ENCODE results near the gene TBCD.
A peak's percentile ranks its signal among the peaks of the same experiment; 100 is the strongest.

The TBCD gene

DNA sequence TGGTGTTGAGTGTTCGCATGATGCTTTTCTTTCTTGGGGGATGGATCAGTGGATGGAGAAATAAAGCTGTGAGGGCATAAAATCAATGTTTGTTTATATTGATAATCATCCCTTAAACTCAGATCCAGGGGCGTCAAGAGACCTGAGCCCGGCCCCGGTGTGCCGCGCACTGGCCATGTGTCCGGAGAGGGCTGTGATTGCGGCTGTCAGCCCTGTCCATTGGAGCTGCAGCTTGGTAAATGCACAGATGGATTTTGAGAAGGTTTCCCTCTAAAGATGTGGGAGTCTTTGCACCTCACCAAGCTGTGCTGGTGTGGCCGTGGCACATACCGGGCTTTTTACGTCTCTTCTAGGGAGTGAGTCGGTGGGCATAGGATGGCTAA is 109.5 kb downstream of the TBCD start:
- Histone ChIP-seq H2BK15ac (ENCODE audit: low read length) (no peak overlapping the region), H3K9me3 (replicated peaks in 1 of 2; ENCODE audit: control insufficient read depth in 2 of 2, insufficient read depth in 1 of 2, low read depth in 1 of 2, low read length in 2 of 2) (peaks cover 1 to 2% of the 10 kb centered on the region in 2 donors), H3K9ac (ENCODE audit: low read depth, low read length, poor library complexity) (no peak overlapping the region), H4K91ac (ENCODE audit: low read depth, low read length, poor library complexity) (no peak overlapping the region), H3K4me3 (ENCODE audit: low read length in 2 of 2) (no peak overlapping the region), H3K4me1 (ENCODE audit: control insufficient read depth in 2 of 2, insufficient read depth in 1 of 2, low read depth in 1 of 2, low read length in 2 of 2) (peaks cover 34 to 45% of the 10 kb centered on the region in 2 donors), H3K27me3 (ENCODE audit: control insufficient read depth in 3 of 3, insufficient read depth in 3 of 3, low read depth in 1 of 3, low read length in 3 of 3) (no peaks in the 10 kb centered on the region), H3K4me2 (ENCODE audit: insufficient read depth, low read length, poor library complexity, severe bottlenecking) (no peak overlapping the region), H3K4ac (ENCODE audit: low read length) (no peak overlapping the region), H3K79me1 (ENCODE audit: low read depth, low read length) (peaks cover 15% of the 10 kb centered on the region), H4K8ac (ENCODE audit: low read depth, low read length) (no peak overlapping the region), H3K14ac (ENCODE audit: low read length) (no peak overlapping the region), H3K23ac (ENCODE audit: low read depth, low read length, poor library complexity) (no peak overlapping the region), H3K27ac (replicated peaks; ENCODE audit: low read length) (no peak overlapping the region), H2BK12ac (ENCODE audit: low read length) (no peak overlapping the region), H2AFZ (ENCODE audit: low read length) (no peak overlapping the region), H2AK5ac (ENCODE audit: low read depth, low read length) (no peak overlapping the region), H2BK5ac (ENCODE audit: low read length) (no peak overlapping the region), H3K36me3 (replicated peaks in 1 of 2; ENCODE audit: control insufficient read depth in 2 of 2, insufficient read depth in 2 of 2, low read length in 2 of 2) (peaks cover 1 to 24% of the 10 kb centered on the region in 2 donors), H2BK120ac (ENCODE audit: low read depth, low read length) (no peak overlapping the region), H3K18ac (ENCODE audit: low read length) (no peak overlapping the region)
- no peak for DNase-seq (ENCODE audit: low spot score)
- no CpG with 5 or more reads among the region's 12 CpGs for WGBS, 2 donors (ENCODE audit: extremely low coverage in 2 of 2, insufficient read length in 2 of 2, insufficient replicate concordance in 1 of 2)

DNA sequence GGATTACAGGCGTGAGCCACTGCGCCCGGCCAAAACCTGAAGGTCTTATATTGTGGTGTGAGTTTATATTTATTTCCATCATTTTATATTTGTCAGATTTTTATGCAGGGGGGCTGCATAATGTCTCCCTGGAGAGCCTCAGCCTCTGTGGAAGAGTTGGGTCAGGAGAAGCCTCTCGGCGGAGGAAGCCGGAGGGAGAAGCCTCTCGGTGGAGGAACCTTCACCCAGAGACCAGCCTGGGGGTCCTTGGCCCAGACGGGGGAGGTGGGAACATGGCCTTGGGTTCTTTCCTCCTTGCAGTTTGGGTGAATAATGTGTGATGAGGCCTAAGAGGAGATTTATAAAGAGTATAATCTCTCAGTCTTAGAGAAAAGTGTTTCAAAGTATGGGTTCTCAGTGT is 110.3 kb downstream of the TBCD start:
- Histone ChIP-seq H2BK12ac (ENCODE audit: low read length) (no peak overlapping the region), H3K9me3 (replicated peaks in 1 of 2; ENCODE audit: control insufficient read depth in 2 of 2, insufficient read depth in 1 of 2, low read depth in 1 of 2, low read length in 2 of 2) (no peaks in the 10 kb centered on the region), H2AFZ (ENCODE audit: low read length) (no peak overlapping the region), H3K27me3 (ENCODE audit: control insufficient read depth in 3 of 3, insufficient read depth in 3 of 3, low read depth in 1 of 3, low read length in 3 of 3) (no peaks in the 10 kb centered on the region), H3K18ac (ENCODE audit: low read length) (no peak overlapping the region), H3K4me1 (ENCODE audit: control insufficient read depth in 2 of 2, insufficient read depth in 1 of 2, low read depth in 1 of 2, low read length in 2 of 2) (peaks cover 39 to 52% of the 10 kb centered on the region in 2 donors), H2BK5ac (ENCODE audit: low read length) (no peak overlapping the region), H2AK5ac (ENCODE audit: low read depth, low read length) (no peak overlapping the region), H3K79me1 (ENCODE audit: low read depth, low read length) (peaks cover 15% of the 10 kb centered on the region), H4K8ac (ENCODE audit: low read depth, low read length) (no peak overlapping the region), H3K4me2 (ENCODE audit: insufficient read depth, low read length, poor library complexity, severe bottlenecking) (no peak overlapping the region), H3K4me3 (ENCODE audit: low read length in 2 of 2) (no peak overlapping the region), H4K91ac (ENCODE audit: low read depth, low read length, poor library complexity) (no peak overlapping the region), H2BK120ac (ENCODE audit: low read depth, low read length) (no peak overlapping the region), H3K4ac (ENCODE audit: low read length) (no peak overlapping the region), H3K27ac (replicated peaks; ENCODE audit: low read length) (no peak overlapping the region), H3K9ac (ENCODE audit: low read depth, low read length, poor library complexity) (no peak overlapping the region), H3K36me3 (replicated peaks in 1 of 2; ENCODE audit: control insufficient read depth in 2 of 2, insufficient read depth in 2 of 2, low read length in 2 of 2) (peaks cover 0 to 19% of the 10 kb centered on the region in 2 donors), H3K14ac (ENCODE audit: low read length) (no peak overlapping the region), H3K23ac (ENCODE audit: low read depth, low read length, poor library complexity) (no peak overlapping the region), H2BK15ac (ENCODE audit: low read length) (no peak overlapping the region)
- DNase-seq (ENCODE audit: low spot score), result no peak
- no CpG with 5 or more reads among the region's 8 CpGs for WGBS, 2 donors (ENCODE audit: extremely low coverage in 2 of 2, insufficient read length in 2 of 2, insufficient replicate concordance in 1 of 2)

DNA sequence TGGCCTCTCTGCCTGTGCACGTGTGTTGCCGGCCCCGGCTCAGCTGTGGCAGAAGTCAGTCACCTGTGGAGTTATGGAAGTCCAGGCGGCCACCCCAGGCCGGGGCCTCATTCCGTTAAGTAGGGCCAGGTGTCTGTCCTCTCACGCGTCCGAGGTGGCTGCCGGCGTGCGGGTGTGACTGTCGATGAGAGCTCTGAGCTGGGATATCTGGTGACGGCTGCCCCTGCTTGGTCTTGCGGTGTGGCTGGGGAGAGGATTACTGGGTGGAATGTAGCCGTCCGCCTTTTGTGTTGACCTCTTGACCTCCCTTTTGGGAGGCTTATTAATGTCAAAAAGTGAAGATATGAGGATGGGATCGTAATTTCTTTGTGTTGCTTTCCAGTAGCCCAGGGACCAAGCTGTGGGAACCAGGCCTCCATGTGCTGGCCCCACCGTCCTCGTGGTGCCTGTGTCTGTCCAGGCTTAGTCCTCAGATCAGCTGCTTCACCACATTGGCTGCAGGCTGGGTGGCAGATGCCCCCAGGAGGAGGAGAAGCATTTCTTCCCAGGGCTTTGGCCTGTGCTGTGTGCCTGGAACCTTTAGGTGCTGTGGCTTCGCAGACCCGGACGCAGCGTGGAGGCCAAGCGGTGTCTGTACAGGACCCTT is 111.0 kb downstream of the TBCD start:
- no peaks in the 10 kb centered on the region for H3K9me3 ChIP-seq (replicated peaks in 1 of 2; ENCODE audit: control insufficient read depth in 2 of 2, insufficient read depth in 1 of 2, low read depth in 1 of 2, low read length in 2 of 2)
- no peak overlapping the region for H2AFZ ChIP-seq (ENCODE audit: low read length)
- H3K18ac ChIP-seq (ENCODE audit: low read length), result peak overlapping the region; percentile 49
- no peaks in the 10 kb centered on the region for H3K27me3 ChIP-seq (ENCODE audit: control insufficient read depth in 3 of 3, insufficient read depth in 3 of 3, low read depth in 1 of 3, low read length in 3 of 3)
- H3K4me2 ChIP-seq (ENCODE audit: insufficient read depth, low read length, poor library complexity, severe bottlenecking), result no peak overlapping the region
- no peak overlapping the region for H3K4ac ChIP-seq (ENCODE audit: low read length)
- peaks cover 39 to 52% of the 10 kb centered on the region in 2 donors for H3K4me1 ChIP-seq (ENCODE audit: control insufficient read depth in 2 of 2, insufficient read depth in 1 of 2, low read depth in 1 of 2, low read length in 2 of 2)
- H2BK12ac ChIP-seq (ENCODE audit: low read length), result no peak overlapping the region
- no peak overlapping the region for H3K4me3 ChIP-seq (ENCODE audit: low read length in 2 of 2)
- H4K91ac ChIP-seq (ENCODE audit: low read depth, low read length, poor library complexity), result no peak overlapping the region
- no peak overlapping the region for H2AK5ac ChIP-seq (ENCODE audit: low read depth, low read length)
- H3K14ac ChIP-seq (ENCODE audit: low read length), result peak overlapping the region; percentile 3
- no peak for DNase-seq (ENCODE audit: low spot score)
- no peak overlapping the region for H2BK15ac ChIP-seq (ENCODE audit: low read length)
- no peak overlapping the region for H2BK5ac ChIP-seq (ENCODE audit: low read length)
- no peak overlapping the region for H3K23ac ChIP-seq (ENCODE audit: low read depth, low read length, poor library complexity)
- no CpG with 5 or more reads among the region's 25 CpGs for WGBS, 2 donors (ENCODE audit: extremely low coverage in 2 of 2, insufficient read length in 2 of 2, insufficient replicate concordance in 1 of 2)
- H3K36me3 ChIP-seq (replicated peaks in 1 of 2; ENCODE audit: control insufficient read depth in 2 of 2, insufficient read depth in 2 of 2, low read length in 2 of 2), result peaks cover 0 to 13% of the 10 kb centered on the region in 2 donors
- no peak overlapping the region for H3K9ac ChIP-seq (ENCODE audit: low read depth, low read length, poor library complexity)
- H2BK120ac ChIP-seq (ENCODE audit: low read depth, low read length), result no peak overlapping the region
- H3K27ac ChIP-seq (replicated peaks; ENCODE audit: low read length), result no peak overlapping the region
- no peak overlapping the region for H4K8ac ChIP-seq (ENCODE audit: low read depth, low read length)
- H3K79me1 ChIP-seq (ENCODE audit: low read depth, low read length), result peaks cover 18% of the 10 kb centered on the region

DNA sequence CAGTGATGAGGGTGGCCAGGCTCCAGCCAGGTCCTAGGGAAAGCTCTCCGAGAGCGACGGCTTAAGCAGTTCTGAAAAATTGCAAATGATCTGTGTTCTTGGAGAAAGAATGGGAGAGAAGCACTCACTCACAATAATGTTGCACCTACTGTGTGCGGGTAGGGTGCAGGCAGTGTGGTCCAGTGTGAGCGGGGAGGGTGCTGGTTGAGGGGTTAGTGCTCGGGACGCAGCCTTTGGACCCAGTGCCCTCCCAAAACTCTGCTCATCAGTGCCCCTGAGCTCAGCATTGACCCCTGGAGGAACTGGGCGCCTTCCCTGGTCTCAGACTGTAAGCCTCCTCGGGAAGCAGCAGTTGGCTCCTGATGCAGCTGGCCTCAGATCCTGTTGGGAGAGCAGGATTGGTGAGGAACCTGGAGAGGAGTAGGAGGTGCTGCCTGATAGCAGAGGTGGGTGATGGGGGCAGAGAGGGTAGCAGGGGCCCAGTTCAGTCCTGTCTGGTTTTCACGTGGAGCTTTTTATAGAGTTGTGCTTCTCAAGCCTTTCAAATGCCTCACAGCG is 111.6 kb downstream of the TBCD start:
- Histone ChIP-seq H3K36me3 (replicated peaks in 1 of 2; ENCODE audit: control insufficient read depth in 2 of 2, insufficient read depth in 2 of 2, low read length in 2 of 2) (peaks cover 0 to 11% of the 10 kb centered on the region in 2 donors), H2BK15ac (ENCODE audit: low read length) (no peak overlapping the region), H3K4me2 (ENCODE audit: insufficient read depth, low read length, poor library complexity, severe bottlenecking) (no peak overlapping the region), H2AFZ (ENCODE audit: low read length) (no peak overlapping the region), H3K18ac (ENCODE audit: low read length) (peak overlapping the region; percentile 49), H2BK12ac (ENCODE audit: low read length) (no peak overlapping the region), H3K4ac (ENCODE audit: low read length) (no peak overlapping the region), H3K14ac (ENCODE audit: low read length) (peak overlapping the region; percentile 3), H2BK120ac (ENCODE audit: low read depth, low read length) (no peak overlapping the region), H2AK5ac (ENCODE audit: low read depth, low read length) (no peak overlapping the region), H4K8ac (ENCODE audit: low read depth, low read length) (no peak overlapping the region), H3K27me3 (ENCODE audit: control insufficient read depth in 3 of 3, insufficient read depth in 3 of 3, low read depth in 1 of 3, low read length in 3 of 3) (no peaks in the 10 kb centered on the region), H3K23ac (ENCODE audit: low read depth, low read length, poor library complexity) (no peak overlapping the region), H2BK5ac (ENCODE audit: low read length) (no peak overlapping the region), H3K79me1 (ENCODE audit: low read depth, low read length) (peaks cover 19% of the 10 kb centered on the region), H4K91ac (ENCODE audit: low read depth, low read length, poor library complexity) (no peak overlapping the region), H3K9ac (ENCODE audit: low read depth, low read length, poor library complexity) (no peak overlapping the region), H3K9me3 (replicated peaks in 1 of 2; ENCODE audit: control insufficient read depth in 2 of 2, insufficient read depth in 1 of 2, low read depth in 1 of 2, low read length in 2 of 2) (no peaks in the 10 kb centered on the region), H3K4me1 (ENCODE audit: control insufficient read depth in 2 of 2, insufficient read depth in 1 of 2, low read depth in 1 of 2, low read length in 2 of 2) (peaks cover 39 to 49% of the 10 kb centered on the region in 2 donors), H3K4me3 (ENCODE audit: low read length in 2 of 2) (no peak overlapping the region), H3K27ac (replicated peaks; ENCODE audit: low read length) (no peak overlapping the region)
- no CpG with 5 or more reads among the region's 11 CpGs for WGBS, 2 donors (ENCODE audit: extremely low coverage in 2 of 2, insufficient read length in 2 of 2, insufficient replicate concordance in 1 of 2)
- DNase-seq (ENCODE audit: low spot score), result no peak
